ENCODE data around the gene SPPL2C.
A peak's percentile ranks its signal among the peaks of the same experiment; 100 is the strongest.

SPPL2C gene

DNA sequence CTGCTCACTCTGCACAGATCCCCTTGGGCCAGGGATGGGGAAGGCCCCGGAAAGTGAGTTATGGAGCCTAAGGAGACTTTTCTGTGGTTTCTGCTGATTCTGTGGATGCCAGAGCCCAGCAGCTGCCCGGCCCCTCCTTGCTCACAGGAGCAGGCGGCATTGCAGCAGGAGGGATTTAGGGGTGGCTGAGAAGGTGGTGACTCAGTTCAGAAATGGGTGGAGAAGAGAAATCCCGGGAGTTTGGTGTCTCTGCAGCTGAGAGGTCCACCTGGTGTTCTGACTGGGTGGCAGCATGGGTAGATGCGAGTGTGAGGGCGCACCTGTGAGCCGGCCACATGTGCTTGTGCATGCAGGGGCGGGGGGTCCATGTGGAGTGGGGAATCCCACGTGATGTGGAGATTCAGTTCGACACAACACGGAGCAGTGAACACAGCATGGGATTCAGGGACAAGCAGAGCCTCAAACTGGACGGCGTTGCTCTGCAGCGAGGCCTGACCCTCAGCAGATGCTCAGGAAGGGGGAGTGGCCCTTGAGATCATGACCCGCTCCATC is 16.0 kb upstream of the SPPL2C start:
- DNase-seq: no peak

DNA sequence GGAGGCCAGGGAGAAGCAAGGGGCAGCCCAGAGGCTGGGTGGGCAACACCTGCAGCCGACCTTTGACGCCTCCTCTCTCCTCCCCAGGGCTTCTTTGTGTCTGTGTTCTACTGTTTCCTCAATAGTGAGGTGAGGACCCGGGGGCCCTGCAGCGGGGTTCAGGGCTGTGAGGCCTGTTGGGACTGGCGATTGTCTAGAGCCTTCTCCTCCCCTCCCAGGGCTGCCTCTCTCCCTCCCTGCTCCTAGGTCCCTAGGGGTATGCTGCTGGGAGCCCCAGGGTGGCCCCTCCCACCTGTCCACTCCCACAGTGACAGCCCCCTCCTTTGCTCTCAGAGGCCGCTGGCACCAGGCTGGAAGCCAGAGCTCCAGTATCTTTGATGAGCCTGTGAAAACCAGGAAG is 10.8 kb upstream of the SPPL2C start:
- no peak for DNase-seq

DNA sequence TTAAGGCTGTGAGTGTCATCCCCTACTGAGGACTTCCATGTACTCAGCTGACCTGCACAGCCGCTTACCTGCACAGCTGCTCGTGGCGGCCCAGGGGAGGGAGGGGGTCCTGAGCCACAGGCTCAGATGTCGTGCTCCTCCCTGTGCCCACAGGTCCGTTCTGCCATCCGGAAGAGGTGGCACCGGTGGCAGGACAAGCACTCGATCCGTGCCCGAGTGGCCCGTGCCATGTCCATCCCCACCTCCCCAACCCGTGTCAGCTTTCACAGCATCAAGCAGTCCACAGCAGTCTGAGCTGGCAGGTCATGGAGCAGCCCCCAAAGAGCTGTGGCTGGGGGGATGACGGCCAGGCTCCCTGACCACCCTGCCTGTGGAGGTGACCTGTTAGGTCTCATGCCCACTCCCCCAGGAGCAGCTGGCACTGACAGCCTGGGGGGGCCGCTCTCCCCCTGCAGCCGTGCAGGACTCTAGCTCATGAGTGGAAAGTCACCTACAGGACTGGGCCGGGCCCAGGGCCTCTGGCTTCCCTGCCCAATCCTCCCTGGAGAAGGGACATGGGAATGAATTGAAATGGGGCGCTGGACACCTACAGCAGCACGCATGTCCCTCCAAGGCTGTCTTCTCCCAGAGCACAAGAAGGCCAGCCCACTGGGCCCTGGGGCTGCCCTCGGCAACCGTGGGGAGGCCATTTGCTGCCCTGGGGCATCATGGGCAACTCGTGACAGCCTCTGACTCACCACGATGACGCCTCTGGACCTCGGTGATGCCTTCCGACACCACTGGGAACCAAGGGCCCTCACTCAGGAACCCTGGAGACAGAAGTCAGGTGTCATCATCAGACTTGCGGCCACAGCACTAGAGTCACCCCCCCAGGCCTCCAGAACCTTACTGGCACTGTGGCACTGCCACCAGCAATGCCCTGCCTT is 9.9 kb upstream of the SPPL2C start:
- no peak for DNase-seq

DNA sequence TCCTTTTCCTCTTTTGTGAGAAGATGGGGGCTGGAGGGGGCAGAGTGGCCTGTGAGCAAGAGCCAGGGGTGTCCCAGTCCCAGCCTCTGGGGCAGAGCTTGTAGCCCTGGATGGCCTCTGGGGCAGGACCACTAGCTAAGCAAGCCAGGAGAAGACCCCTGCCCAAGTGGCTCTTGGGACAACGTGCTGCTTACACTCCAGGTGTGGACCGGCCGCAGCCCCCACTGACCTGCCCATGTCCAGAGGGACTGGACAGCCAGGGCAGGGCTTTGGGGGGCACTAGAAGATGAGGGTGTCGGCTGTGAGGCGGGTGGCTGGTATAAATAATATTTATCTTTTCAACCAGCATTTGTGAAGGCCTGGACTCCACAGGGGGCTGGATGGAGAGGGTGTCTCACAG is 9.2 kb upstream of the SPPL2C start:
- no peak for DNase-seq

DNA sequence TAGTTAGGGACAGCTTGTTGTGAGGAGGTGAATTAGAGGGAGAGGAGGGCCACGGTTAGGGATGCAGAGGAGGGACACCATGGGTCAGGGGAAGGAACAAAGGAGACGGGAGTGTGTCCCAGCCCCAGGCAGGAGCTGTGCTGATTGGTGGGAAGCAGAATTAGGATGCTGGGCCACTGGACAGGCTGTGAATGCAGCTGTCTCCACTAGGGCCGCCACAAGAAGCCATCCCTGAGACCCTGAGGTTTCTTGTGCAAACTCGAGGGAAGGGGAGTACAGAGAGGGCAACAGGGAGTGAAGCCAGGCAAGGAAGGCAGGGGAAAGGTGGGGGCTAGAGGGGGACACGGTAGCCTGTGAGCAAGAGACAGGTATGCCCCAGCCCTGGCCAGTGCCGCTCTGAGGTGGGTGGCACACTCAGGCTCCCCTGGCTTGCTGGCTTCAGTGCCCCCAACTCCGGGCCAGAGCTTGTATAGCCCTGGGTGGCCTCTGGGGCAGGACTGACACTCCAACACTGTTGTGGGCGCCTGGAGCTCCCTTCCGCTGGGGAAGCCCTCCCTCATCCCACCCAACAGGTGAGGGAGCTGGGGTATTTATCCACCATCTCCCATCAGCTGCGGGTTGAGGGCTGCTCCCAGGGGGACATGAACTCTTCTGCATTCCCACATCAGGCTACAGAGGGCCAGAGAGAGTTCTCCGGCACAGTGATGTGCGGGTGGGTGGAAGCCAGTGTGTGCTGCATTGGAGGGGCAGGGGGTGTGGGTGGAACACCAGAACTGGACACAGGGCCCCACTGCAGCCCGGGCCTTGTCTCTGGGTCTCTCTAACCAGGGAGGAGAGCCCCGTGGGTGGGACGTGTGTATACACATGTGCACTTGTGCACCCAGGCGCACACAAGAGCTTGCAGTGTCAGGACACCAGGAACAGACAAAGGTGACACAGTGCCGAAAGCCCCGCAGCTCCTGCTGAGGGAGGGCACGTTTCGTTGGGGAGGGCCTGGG is 8.3 kb upstream of the SPPL2C start:
- DNase-seq: no peak

DNA sequence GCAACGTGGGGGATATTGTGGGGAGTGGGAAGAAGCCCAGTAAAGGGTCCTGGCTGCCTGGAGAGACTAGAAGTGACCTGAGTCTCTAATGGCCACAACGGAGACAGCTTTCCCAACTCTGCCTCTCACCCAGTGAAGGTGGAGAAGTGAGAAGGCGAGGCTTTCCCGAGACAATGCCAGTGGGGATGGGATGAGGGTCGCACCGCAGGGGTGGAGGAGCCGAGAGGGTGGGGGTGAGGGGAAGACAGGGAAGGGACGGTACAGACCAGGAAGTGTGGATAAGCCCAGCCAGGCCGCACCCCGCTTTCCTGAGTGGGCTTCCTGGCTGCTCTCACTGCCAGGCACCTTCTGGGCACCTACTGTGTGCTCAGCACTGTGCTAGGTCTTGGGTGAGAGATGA is 7.5 kb upstream of the SPPL2C start:
- DNase-seq: no peak

DNA sequence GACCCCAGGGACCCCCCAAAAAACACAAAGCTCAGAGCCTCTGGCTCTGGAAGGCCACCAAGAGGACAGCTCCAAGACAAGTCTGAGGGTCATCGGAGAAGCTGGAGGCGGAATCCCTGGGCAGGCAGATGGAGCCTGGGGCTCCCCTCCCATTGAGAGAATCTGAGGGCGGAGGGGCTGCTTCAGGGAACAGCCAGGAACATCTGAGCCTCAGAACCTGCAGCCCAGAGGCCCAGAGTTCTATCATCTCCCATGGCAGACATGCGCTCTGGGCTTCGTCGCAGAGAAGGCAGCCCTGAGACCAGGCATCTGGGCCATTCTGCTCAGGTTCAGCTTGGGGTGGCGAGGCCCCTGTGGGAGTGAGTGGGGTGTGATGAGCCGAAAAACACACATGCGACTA is 7.1 kb upstream of the SPPL2C start:
- DNase-seq: no peak

DNA sequence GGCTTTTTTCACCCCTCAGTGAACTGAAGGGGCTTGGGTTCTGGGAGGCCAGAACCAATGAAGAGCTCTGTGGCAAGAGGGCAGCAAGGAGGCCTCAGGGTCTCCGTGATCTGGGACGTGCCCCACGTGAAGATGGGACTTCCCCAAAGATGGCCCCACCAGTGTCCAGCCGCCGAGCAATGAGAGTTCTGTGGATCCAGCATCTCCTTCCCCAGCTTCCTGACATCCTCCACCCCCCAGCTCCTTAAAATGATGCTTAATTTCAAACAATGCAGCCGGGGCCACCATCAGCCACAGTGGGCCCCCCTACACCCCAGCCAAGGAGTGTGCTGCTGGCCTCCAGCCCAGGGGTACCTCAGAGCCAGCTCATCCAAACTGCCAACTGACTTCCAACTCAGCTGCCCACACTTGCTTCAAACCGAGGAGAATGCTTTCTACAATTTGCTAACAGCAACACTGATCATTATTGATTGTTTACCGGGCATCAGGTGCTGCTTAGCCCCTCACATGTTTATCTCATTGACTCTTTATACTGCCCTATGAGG is 5.9 kb upstream of the SPPL2C start:
- no peak for DNase-seq

DNA sequence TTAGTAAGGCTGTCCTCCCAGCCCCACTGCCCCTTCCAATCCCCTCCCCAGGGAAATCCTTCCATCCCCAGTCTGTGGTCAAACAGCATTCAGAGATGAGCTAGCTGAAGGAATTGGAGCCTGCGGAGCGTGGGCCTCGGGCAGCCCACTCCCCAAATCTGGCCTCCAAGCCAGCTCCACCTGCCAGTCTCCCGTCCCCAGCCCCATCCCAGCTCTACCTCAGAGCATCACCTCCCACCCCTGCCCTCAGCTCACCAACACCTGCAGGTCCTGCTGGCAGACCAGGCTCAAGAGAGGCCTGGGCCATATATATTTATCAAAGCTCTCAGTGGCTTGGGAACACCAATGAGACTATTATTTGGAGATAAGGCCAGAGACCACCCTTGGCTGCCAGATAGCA is 5.2 kb upstream of the SPPL2C start:
- DNase-seq: no peak

DNA sequence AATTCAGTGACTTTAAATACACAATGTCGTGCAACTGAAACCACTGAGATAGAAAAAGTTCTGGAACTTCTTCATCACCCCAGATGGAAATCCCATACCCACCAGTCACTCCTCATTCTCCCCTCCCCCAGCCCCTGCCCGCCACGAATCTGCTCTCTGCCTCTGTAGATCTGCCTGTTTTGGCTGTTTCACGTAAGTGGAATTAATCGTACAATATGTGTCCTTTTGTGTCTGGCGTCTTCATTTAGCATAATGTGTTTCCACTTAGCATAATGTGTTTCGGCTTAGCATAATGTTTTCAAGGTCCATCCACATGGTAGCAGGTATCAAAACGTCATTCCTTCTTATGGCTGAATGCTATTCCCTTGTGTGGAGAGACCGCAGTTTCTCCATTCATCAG is 3.5 kb upstream of the SPPL2C start:
- DNase-seq: no peak

DNA sequence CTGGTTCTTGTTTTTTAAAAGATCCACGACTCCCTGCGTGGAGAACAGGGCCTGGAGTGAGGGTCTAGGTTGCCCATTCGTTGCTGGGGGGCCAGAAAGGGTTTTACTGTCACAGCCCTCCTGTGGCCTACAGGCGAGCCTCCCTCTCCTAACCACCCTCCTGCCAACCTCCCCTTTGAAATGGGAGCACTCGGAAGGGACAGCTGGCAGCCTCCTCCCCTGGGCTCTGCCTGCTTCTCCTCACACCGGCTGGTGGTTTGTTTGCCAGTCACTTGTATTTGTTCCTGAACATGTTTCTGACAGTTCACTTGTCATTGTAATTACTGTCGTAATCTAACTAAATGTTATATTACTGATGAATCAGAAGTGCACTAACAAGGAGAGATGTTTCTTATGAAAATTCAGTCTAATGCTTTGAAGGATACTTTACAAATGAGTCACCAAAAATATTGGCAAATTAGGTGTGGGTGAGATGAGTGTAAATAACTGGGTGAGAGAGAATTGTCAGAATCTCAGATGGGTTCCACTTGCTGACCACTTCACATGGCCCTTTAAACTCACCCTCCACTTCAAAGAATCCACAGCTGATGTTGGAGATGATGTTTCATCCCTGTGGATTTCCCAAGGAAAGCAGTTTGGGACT is 2.7 kb upstream of the SPPL2C start:
- DNase-seq: peak; percentile 97

DNA sequence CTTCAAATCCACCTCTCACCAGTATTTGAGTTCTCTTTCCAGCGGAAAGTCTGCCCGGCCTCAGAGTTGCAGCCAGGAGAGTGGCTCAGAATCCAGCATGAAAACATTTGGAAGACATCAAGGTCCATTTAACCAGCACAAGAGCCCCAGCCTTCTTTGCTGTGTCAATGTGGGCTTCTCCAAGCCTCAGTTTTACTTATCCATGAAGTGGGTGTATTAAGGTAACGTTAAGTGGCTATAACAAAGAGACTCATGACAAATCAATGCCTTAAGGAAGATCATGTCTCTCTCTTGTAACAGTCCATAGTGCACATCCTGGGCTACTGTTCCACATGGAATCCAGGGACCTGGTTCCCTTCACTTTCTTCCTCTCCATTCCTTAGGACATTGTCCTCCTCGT is 959 bp upstream of the SPPL2C start:
- DNase-seq: no peak

DNA sequence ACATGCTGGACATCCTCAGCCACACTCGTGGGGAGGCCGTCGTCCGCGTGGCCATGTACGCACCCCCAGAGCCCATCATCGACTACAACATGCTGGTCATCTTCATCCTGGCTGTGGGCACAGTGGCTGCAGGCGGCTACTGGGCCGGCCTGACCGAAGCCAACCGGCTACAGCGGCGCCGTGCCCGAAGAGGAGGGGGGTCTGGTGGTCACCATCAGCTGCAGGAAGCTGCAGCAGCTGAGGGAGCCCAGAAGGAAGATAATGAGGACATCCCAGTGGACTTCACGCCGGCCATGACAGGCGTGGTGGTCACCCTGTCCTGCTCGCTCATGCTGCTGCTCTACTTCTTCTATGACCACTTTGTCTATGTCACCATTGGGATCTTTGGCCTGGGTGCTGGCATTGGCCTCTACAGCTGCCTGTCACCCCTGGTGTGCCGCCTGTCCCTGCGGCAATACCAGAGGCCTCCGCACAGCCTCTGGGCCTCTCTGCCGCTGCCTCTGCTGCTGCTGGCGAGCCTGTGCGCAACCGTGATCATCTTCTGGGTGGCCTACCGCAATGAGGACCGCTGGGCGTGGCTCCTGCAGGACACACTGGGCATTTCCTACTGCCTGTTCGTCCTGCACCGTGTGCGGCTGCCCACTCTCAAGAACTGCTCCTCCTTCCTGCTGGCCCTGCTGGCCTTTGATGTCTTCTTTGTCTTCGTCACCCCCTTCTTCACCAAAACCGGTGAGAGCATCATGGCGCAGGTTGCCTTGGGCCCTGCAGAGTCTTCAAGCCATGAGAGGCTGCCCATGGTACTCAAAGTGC is 900 bp downstream of the SPPL2C start:
- DNase-seq: no peak

DNA sequence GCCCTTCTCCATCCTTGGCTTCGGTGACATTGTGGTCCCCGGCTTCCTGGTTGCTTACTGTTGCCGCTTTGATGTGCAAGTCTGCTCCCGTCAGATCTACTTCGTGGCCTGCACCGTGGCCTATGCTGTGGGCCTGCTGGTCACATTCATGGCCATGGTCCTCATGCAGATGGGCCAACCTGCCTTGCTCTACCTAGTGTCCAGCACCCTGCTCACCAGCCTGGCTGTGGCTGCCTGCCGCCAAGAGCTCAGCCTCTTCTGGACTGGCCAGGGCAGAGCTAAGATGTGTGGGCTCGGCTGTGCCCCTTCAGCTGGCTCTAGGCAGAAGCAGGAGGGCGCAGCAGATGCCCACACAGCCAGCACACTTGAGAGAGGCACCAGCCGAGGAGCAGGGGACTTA is 1.5 kb downstream of the SPPL2C start:
- DNase-seq: no peak

DNA sequence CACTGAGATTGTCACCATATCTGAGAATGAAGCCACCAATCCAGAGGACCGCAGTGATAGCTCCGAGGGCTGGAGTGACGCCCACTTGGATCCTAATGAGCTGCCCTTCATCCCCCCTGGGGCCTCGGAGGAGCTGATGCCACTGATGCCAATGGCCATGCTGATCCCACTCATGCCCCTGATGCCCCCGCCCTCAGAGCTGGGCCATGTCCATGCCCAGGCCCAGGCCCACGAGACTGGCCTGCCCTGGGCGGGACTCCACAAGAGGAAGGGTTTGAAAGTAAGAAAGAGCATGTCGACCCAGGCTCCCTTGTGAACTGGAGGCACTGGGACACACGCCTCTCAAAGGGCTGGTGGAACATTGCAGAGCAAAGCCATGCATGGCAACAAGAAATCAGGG is 2.0 kb downstream of the SPPL2C start:
- DNase-seq: no peak

DNA sequence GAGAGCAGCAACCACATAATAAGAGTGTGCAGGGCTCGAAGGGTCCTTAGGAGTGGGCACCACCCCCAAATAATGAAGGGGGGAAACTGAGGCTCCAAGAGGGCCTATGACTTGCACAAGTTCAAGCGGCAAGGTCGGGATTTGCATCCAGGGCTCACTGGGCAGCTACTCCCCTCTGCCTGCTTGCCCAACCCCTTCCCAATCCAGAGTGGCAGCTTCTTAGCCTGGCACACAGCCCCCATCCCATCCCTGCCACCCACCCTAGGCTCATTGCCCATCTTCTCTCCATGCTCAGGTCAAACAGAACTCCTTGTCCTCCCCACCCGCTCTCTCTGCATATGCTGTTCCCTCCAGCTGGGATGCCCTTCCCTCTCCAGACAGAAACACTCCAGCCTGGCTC is 2.4 kb downstream of the SPPL2C start:
- DNase-seq: no peak

DNA sequence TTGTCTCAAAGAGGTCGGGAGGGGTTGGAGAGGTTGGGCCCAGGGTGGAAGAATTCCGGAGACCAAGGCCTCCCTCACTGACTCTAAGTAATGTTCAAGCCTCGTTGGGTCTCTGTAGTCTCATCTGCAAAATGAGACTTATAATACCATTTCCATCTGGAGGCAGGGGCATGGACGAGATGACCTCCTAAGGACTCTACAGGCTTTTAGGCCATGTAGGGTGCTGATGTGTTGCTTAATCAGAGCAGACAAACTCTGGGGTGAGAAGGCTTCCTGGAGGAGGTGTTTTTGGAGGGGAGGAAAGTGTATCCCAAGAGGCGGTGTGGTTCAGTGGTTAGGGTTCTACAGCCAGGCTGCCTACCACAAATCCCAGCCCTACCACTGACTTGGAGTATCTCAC is 3.1 kb downstream of the SPPL2C start:
- DNase-seq: no peak

DNA sequence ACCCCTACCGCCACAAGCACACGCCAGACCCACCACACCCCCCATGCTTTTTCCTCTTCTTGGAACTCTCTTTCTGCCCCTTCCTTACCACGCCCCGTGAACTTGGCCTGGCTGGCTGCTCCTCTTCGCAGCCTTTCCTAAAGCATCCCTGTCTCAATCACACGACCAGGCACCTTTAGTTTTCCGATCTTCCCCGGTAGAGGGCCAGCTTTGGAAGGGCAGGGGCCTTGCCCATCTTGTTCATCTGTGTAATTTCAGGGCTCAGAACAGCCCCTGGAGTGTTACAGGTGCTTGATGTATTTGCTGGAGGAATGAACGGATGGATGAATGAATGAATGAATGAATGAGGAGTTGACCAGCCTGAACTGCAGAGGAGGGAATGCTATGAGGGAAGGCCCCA is 3.7 kb downstream of the SPPL2C start:
- no peak for DNase-seq

DNA sequence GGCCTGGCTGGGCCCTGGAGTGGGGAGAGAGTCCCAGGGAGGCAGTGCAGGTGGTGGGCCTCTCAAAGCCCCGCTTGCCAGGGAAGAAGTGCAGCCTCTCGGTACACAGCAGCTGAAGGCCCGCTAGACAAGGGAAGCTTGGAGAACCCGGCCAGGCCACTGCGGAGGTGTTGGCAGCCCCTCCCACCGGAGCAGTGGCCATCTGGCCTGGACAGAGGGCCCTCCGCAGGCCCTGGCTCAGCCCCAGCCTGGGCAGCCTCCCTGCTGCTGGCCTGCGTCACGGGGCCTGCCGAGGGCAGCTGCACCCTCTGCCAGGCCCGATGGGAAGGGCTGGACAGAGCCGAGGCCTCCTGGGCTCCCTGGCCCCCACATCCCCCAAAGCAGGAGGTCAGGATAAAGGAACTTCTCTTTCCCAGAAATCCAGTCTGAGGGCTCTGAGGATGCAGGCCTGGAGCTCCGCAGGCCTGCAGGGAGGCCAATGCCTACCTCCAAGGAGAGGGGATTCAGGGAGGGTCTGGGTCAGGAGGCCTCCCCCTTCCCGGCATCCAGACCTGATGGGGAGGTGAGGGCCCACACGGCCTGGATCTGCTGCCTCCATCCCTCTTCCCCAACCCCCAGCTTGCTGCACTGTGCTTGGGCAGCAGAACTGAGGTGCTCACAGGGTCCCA is 4.3 kb downstream of the SPPL2C start:
- no peak for DNase-seq

DNA sequence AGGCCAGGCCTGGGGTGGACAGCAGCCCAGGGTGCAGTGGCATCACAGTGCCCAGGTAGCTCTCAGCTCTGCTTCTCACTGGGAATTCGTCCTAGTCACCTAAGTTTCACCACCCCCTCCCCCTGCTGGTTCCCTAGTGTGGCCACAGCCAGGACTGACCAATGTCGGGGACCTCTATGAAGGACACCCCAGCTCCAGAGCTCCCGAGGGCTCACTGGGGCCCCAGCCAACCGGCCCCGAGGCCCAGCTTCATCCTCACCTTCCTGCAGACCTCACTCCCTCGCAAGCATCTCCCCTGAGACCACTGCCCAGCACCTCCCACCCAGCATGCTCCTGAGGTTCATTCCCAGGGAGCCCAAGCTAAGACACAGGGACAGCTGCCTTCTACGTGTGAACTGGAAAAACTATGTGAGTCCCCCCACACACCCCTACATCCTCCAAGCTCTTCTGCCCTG is 4.9 kb downstream of the SPPL2C start:
- DNase-seq: no peak

DNA sequence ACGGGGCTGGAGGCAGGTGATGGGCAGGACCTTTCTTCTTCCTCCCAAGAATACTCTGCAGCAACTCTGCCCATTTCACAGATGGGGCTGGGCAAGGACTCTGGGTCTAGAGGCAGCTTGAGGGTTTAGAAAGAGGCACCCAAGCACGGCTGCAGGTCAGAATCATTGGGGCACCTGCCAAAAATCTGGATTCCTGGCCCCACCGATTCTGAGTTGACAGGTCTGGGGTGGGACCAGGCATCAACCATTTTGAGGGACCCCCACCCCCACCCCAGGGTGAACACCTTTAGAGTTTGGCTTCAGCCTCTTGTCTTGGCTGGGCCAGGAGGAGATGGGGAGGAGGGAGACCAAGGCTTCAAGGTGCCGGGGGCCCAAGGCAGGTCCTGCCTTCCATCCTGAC is 5.3 kb downstream of the SPPL2C start:
- DNase-seq: no peak
